ENCODE measurements around the gene GNAS.
"Not testable (repeated sequence)": the region's sequence is repeated elsewhere in the genome, so short reads cannot be mapped to it uniquely, and the experiment has no call there.

The GNAS gene

DNA sequence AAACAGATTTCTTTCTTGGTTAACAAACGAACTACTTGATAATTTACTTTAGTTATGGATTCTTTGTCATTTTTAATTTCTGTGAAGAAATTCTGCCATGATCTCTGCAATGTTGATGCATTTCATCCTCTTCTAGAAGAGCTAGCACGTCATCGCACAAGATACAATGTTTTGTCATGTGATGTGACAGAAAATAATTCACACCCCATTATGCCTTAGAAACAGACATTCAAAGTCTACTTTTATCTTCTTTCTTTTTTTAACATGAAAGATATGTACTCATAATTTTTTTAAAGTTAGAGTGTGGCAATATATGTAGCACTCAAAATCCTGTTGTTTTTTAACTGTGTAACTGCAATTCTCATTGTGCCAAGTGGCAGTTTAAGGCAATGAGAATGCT is 89.0 kb downstream of the GNAS start:
- no peak for DNase-seq

GRCh38 chr20:58942549-58942948 is 90.0 kb downstream of the GNAS start:
- DNase-seq = no peak

DNA sequence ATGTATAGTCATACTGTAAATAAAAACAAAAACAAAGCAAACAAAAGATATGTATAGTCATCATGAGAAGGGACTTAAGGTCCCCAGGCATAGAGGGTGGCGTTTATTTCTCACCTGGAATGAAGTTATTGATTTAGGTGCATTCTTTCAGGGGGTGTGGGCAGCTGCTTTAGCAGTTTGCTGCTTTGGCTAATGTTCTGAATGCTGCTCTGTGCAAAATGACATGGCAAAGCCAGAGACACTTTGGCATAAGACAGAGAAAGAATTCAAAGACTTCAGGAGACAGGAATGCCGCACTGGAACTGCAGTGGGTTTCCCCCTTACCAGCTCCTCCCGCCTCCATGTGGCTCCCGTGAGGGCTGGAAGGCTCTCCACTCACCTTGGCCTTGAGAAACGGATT is 92.1 kb downstream of the GNAS start:
- DNase-seq = no peak

DNA sequence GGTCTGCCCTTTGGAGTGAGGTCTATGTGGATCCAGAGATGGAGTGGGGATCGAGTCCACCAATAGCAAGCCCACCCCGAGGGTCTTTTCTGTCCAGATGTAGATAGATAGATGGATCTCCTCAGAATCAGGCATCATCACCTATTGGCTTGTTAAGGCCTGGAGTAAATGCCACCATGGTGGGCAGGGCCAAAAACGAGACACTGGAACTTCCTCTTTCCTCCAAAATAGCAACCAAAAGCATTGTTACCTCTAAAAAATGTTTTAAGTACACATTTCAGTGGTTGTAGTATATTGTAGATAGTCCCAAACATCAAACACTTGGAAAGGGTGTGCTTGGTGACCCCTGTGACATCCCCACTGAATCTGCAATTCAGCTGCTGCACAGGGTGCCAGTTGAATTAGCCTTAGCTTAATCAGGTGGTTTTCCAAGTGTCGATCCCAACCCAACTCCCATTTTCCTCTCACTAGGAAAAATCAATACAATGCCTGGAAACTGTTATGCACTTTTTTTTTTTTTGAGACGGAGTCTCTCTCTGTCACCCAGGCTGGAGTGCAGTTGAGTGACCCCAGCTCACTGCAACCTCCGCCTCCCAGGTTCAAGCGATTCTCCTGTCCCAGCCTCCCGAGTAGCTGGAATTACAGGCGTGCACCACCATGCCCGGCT is 93.6 kb downstream of the GNAS start:
- DNase-seq = no peak

DNA sequence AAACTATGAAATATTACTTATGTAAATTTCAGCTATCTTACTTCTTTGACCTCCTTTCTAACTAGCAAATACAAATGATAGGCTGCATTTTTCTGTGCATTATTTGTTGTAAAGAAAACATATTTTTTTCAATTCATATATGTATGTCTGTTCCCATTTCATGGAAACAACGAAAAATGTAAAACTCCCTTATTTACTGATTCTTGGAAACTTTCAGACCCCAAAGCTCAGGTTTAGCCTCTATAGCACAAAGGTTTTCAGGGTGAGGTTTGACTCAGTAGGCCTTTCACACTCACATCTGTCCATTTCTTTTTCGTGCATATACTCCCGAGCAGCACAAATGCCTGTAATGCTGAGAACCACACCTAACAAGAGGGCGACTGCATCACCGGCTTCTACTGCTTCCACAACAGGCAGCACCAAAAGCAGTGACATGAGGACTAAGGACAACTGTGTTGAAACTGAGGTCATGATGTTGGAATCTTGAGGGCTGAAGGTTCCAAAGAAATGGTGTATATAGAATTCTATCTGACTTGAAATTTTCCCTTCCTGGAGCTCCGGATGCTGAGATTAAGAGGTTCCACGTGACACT is 95.4 kb downstream of the GNAS start:
- not testable (repeated sequence) for DNase-seq

DNA sequence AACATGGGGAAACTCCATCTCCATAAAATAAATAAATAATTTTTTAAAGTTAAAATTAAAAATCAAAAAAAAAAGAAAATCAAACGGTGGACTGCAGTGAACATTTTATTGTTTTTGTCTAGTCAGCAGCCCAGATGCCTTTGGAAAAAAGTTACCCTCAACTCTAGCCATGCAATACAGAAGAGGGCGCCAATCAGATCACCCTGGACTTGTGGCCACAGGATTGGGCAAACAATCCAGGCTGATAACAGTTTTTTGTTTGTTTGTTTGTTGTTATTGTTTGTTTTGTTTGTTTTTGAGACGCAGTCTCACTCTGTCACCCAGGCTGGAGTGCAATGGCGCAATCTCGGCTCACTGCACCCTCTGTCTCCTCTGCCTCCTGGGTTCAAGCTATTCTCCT is 98.1 kb downstream of the GNAS start:
- DNase-seq = no peak

GRCh38 chr20:58953050-58953449 is 100.5 kb downstream of the GNAS start:
- DNase-seq = no peak

DNA sequence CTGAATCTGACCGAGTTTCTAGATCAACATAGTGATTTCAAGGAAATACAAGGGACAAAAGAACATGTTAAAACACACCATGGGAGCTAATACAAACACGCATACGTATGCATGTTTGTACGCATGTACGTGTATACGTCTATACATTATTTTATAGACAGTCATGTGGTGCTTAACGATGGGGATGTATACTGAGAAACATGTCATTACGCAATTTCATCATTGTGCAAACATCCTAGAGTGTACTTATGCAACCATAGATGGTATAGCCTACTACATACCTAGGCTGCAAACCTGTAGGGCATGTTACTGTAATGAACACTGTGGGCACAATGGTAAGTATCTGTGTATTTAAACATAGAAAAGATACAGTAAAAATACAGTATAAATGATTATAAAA is 103.6 kb downstream of the GNAS start:
- no peak for DNase-seq

DNA sequence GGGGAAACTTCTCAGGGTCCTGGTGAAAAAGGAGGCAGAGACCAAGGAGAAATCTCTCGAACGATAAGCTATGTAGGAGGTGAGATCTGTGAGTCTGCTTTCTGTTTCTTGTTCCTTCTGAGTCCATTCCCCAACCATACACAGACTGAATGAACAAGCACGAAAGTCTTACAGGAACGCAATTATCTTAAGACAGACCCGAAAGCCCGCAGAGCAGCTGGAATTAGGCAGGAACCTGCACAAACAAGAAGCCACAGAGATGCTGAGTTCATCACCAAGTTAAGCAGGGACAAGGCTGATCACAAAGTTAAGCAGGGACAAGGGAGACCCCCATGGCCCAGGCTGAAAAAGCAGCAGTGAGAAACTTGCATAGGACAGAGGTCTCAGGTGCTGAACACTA is 107.1 kb downstream of the GNAS start:
- no peak for DNase-seq
